Medulla oblongata (tissue), 1 donor: ENCODE results near the gene RNF138.
"Not testable (repeated sequence)": the region's sequence is repeated elsewhere in the genome, so short reads cannot be mapped to it uniquely, and the experiment has no call there.

Source experiments
- DNase-seq: peaks from one replicate; pipeline ENCODE4 v3.0.0-alpha.2; 2015; ENCODE audit errors: extremely low spot score

Gene RNF138

GRCh38 chr18:32175265-32175664 is 83.6 kb downstream of the RNF138 start:
- DNase-seq: peak; percentile 88

GRCh38 chr18:32176745-32177144 is 85.1 kb downstream of the RNF138 start:
- DNase-seq: not testable (repeated sequence)

GRCh38 chr18:32177530-32177929 is 85.9 kb downstream of the RNF138 start:
- DNase-seq: no peak
